Lung (tissue), 12 donors: ENCODE measurements around the gene SPON1. TPM values are rescaled to one million over a fixed set of nuclear protein-coding genes. Genes with fewer than 3 reads are reported as not detected.

Experiments
- ATAC-seq: fragments of 200-7000 bp; cut with Tn5 transposase; one replicate; pipeline ENCODE4 v1.9.1; 2020; ENCODE audit warnings: moderate number of reproducible peaks; ENCODE audit not compliant: insufficient read depth, low FRiP score
- DNase-seq, 3 donors: peaks; one replicate each; pipeline ENCODE4 v3.0.0-alpha.2; 2013 to 2017
- H3K27ac ChIP-seq, 2 donors: one replicate each; pipeline ENCODE4 v1.5.1; 2013; ENCODE audit warnings: mild to moderate bottlenecking in 2 of 2, moderate library complexity in 2 of 2, control low read depth in 1 of 2, inconsistent platforms in 1 of 2, low read depth in 1 of 2, low read length in 1 of 2
- H3K27me3 ChIP-seq, 3 donors: one replicate each; pipeline ENCODE4 v1.5.1; 2013; ENCODE audit warnings: low read length in 2 of 3; ENCODE audit not compliant: control insufficient read depth in 3 of 3, insufficient read depth in 3 of 3
- H3K36me3 ChIP-seq, 4 donors: one replicate each; pipeline ENCODE4 v1.5.1; 2013; ENCODE audit warnings: low read length in 4 of 4, mild to moderate bottlenecking in 1 of 4, moderate library complexity in 1 of 4; ENCODE audit not compliant: control insufficient read depth in 4 of 4, insufficient read depth in 4 of 4
- H3K4me1 ChIP-seq, 5 donors: one replicate each; pipeline ENCODE4 v1.5.1; 2013; ENCODE audit warnings: low read length in 5 of 5, mild to moderate bottlenecking in 2 of 5, moderate library complexity in 1 of 5; ENCODE audit not compliant: control insufficient read depth in 5 of 5, insufficient read depth in 5 of 5
- H3K4me3 ChIP-seq: one replicate; pipeline ENCODE4 v1.5.1; 2013; ENCODE audit warnings: mild to moderate bottlenecking, control low read depth, moderate library complexity
- H3K9ac ChIP-seq, 2 donors: one replicate each; pipeline ENCODE4 v1.5.1; 2013; ENCODE audit warnings: low read length in 2 of 2, control low read depth in 1 of 2; ENCODE audit not compliant: insufficient read depth in 1 of 2
- H3K9me3 ChIP-seq, 4 donors: one replicate each; pipeline ENCODE4 v1.5.1; 2013; ENCODE audit warnings: low read length in 3 of 4, mild to moderate bottlenecking in 1 of 4, moderate library complexity in 1 of 4; ENCODE audit not compliant: control insufficient read depth in 4 of 4, insufficient read depth in 3 of 4
- CTCF ChIP-seq: IDR thresholded peaks from 2 replicates; pipeline ENCODE4 v1.5.1; 2012; ENCODE audit warnings: mild to moderate bottlenecking; ENCODE audit errors: control extremely low read depth, extremely low read depth
- WGBS, 2 donors: extraction: QIAGEN DNeasy Blood & Tissue Kit; methylation state at CpG; one replicate each; pipeline ENCODE4 v1.1.7; 2013; 5-methylcytosine and 5-hydroxymethylcytosine counted together
- polyA plus RNA-seq, 2 donors: library from polyadenylated mRNA; stranded (reverse); fragments of 200-250 nt; gene quantifications; one replicate each; pipeline ENCODE4 v1.2.1, GENCODE V29; 2013
- total RNA-seq, 2 donors: library from RNA; depleted of rRNA in 1 of 2; stranded (reverse); fragments of >200 nt in 1 of 2; gene quantifications; one replicate each; pipeline ENCODE4 v1.2.1, GENCODE V29; 2014 to 2021
- donor health status: control.
- donor health status: control.
- donor health status: Bipolar disorder and iron deficiency.
- donor health status: healthy.
- donor health status: DM: yes; HTN: yes; CAD: no.

The SPON1 gene
- total and polyA plus RNA-seq, 4 donors, result 8.4 to 98.6 (median 59.9) TPM

- H3K36me3 ChIP-seq, result peaks cover 0 to under 1% (median under 1%) of the 10 kb centered on the region in 4 donors
- 87 to 96% methylated on average over 1 of the region's 1 CpG for WGBS, 2 donors
- no peak for TF ChIP-seq CTCF
- H3K4me3 ChIP-seq, result no peak overlapping the region
- no peaks in the 10 kb centered on the region for H3K9me3 ChIP-seq
- H3K27me3 ChIP-seq, result no peaks in the 10 kb centered on the region
- DNase-seq (no peak), ATAC-seq (no peak)
- H3K4me1 ChIP-seq, result peaks cover 0 to 2% (median 0%) of the 10 kb centered on the region in 5 donors
- H3K27ac ChIP-seq, result no peak overlapping the region
- no peak overlapping the region for H3K9ac ChIP-seq
These were observed 93.4 kb downstream of the SPON1 start for GRCh38 chr11:14055936-14056335.

GRCh38 chr11:14058061-14058460 is 95.5 kb downstream of the SPON1 start:
- TF ChIP-seq CTCF, result no peak
- H3K27ac ChIP-seq, result no peak overlapping the region
- WGBS, 2 donors, result 79 to 88% methylated on average over 5 of the region's 5 CpGs
- H3K27me3 ChIP-seq, result no peaks in the 10 kb centered on the region
- H3K9ac ChIP-seq, result no peak overlapping the region
- H3K4me3 ChIP-seq, result no peak overlapping the region
- ATAC-seq, result no peak
- H3K36me3 ChIP-seq, result no peaks in the 10 kb centered on the region
- DNase-seq, result no peak
- no peaks in the 10 kb centered on the region for H3K9me3 ChIP-seq
- peaks cover 0 to 2% (median 0%) of the 10 kb centered on the region in 5 donors for H3K4me1 ChIP-seq

GRCh38 chr11:14059491-14059890 is 97.0 kb downstream of the SPON1 start:
- H3K36me3 ChIP-seq, result no peaks in the 10 kb centered on the region
- no peak for ATAC-seq
- 44 to 80% methylated on average over 1 of the region's 1 CpG for WGBS, 2 donors
- H3K9me3 ChIP-seq, result no peaks in the 10 kb centered on the region
- DNase-seq, result peak; percentile 19 to 53 (median 47)
- H3K4me3 ChIP-seq, result no peak overlapping the region
- no peak overlapping the region for H3K27ac ChIP-seq
- TF ChIP-seq CTCF, result no peak
- H3K27me3 ChIP-seq, result no peaks in the 10 kb centered on the region
- no peak overlapping the region for H3K9ac ChIP-seq
- peaks cover 0 to 2% (median 0%) of the 10 kb centered on the region in 5 donors for H3K4me1 ChIP-seq

GRCh38 chr11:14061721-14062120 is 99.2 kb downstream of the SPON1 start:
- ATAC-seq (no peak), DNase-seq (no peak)
- Histone ChIP-seq H3K36me3 (no peaks in the 10 kb centered on the region), H3K4me1 (peaks cover 0 to 2% (median 0%) of the 10 kb centered on the region in 5 donors), H3K27me3 (no peaks in the 10 kb centered on the region), H3K9me3 (no peaks in the 10 kb centered on the region), H3K9ac (no peak overlapping the region), H3K4me3 (no peak overlapping the region), H3K27ac (no peak overlapping the region)
- WGBS, 2 donors, result 95% methylated on average over 3 of the region's 3 CpGs
- TF ChIP-seq CTCF, result no peak
